AG10803 (cell line): Measurements from ENCODE around the gene SLC9A3.

ENCODE experiments used
- DNase-seq: peaks from one replicate; pipeline ENCODE4 v3.0.0; 2010; ENCODE audit warnings: low read depth
- H3K4me3 ChIP-seq: 2 replicates; pipeline ENCODE4 v1.5.1; 2011; ENCODE audit warnings: mild to moderate bottlenecking, low read length, control low read depth
- TF ChIP-seq, protein P1 (sequence below): conservative IDR thresholded peaks from 2 replicates; pipeline ENCODE4 v1.5.1; 2011; ENCODE audit warnings: mild to moderate bottlenecking, low read length, control low read depth, inconsistent platforms

SLC9A3 gene

DNA sequence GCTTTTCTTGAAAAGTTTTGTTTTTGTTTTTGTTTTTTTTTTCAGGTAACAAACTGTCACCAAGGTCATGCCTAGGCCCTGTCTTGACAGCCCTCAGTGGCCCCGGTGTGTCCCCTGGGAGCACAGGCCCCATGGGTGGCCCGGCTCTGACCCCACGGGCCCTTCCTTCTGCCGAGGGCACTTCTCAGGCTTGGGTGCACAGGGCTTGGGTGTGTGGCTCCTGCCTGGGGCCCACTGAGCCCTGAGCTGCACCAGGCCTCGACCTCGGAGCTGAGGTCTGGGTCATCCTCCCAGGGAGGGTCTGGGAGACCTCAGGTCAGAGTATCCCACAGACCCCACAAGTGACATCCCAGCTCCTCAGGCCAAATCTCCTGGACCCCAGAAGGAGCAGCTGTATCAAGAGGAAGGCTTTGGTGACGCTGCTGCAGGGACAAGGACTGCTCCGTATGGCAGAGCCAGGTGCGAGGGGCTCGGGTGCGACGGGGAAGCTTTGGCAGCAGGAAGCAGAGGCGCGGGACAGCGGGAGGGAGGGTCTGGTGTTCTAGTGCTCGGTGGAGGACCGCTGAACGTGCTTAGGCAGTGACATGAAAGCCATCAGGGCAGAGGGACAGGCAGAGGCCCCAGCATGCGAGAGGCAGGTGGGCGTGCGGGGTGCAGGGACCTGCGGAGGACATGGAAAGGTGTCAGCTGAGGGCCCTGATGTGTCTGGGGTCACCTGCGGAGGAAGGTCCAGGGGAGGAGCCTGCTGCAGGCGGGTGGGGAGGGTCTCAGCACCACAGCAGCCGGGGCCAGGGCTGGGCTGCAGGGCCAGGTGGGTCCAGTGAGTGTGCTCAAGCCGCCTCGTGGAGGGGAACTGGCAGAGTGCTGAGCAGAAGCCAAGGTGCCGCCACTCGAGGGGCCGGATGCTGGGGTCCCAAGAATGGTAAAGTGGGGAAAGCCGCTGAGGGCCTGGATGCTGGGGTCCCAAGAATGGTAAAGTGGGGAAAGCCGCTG lies 18.4 kb upstream of the SLC9A3 start:
- TF ChIP-seq, protein P1, sequence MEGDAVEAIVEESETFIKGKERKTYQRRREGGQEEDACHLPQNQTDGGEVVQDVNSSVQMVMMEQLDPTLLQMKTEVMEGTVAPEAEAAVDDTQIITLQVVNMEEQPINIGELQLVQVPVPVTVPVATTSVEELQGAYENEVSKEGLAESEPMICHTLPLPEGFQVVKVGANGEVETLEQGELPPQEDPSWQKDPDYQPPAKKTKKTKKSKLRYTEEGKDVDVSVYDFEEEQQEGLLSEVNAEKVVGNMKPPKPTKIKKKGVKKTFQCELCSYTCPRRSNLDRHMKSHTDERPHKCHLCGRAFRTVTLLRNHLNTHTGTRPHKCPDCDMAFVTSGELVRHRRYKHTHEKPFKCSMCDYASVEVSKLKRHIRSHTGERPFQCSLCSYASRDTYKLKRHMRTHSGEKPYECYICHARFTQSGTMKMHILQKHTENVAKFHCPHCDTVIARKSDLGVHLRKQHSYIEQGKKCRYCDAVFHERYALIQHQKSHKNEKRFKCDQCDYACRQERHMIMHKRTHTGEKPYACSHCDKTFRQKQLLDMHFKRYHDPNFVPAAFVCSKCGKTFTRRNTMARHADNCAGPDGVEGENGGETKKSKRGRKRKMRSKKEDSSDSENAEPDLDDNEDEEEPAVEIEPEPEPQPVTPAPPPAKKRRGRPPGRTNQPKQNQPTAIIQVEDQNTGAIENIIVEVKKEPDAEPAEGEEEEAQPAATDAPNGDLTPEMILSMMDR: no peak
- DNase-seq: no peak
- no peak overlapping the region for H3K4me3 ChIP-seq

DNA sequence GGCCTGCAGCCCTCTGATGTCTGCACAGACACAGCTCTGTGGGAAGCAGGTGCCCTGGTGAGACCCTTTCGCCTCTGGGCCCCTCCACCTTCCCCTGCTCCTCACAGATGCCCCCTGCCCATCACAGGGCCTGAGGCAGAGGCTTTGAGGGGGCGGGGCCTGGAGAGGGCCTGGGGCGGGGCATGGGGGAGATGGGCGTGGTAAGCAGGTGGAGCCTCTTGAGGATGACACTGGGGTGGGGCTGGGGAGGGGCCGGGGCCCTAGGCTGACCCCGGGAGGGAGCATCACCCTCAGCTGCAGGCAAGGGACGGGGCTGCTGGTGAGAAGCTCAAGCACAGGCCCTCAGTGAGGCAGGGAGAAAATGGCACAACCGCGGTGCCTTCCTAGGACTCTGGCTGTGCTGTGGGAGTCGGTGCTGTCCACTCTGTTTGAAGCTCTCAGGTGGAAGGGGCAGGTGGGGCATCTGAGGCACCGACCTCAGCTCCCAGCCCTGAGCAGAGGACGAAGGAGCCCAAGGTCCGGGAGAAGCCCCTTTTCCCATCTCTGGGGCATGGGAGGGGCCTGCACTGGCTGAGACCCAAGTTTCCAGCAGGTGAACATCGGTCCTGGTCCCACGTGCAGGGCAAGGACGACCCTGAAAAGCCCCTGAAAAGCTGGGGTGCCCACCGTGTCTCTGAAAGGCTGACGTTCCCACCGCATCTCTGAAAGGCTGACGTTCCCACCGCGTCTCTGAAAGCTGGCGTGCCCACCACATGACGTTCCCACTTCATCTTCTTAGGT lies 17.5 kb upstream of the SLC9A3 start:
- H3K4me3 ChIP-seq: no peak overlapping the region
- no peak for DNase-seq
- TF ChIP-seq, protein P1: no peak

DNA sequence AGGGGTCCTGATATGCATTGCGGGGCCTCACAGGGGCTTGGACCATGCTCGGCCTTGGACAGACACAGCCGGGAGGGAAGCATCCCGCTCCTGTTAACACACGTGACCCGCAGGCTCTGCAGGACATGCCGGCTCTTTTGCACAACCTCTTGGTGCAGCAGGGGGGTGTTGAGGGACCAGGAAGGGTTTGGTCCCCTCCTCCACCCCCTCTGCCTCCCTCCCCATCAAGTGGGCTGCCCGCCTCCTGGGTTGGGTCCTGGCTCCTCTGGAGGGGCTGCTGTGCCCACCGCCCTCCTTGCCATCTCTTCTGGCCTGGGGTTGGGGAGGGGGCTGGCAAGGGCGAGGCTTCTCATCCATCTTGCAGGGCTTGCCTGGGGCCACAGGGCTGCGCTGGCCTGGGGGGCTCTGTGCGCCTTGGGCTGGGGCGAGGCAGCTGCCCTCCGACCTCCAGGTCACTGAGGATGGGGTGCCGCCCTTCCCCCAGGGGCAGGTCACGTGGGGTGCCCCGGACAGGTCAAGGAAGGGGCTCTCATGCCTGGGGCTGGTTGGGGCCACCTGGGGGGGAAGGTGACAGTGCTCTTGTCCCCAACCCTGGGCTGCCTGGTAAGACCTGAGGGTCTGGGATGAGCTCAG lies 16.8 kb upstream of the SLC9A3 start:
- TF ChIP-seq, protein P1: no peak
- H3K4me3 ChIP-seq: no peak overlapping the region
- no peak for DNase-seq

DNA sequence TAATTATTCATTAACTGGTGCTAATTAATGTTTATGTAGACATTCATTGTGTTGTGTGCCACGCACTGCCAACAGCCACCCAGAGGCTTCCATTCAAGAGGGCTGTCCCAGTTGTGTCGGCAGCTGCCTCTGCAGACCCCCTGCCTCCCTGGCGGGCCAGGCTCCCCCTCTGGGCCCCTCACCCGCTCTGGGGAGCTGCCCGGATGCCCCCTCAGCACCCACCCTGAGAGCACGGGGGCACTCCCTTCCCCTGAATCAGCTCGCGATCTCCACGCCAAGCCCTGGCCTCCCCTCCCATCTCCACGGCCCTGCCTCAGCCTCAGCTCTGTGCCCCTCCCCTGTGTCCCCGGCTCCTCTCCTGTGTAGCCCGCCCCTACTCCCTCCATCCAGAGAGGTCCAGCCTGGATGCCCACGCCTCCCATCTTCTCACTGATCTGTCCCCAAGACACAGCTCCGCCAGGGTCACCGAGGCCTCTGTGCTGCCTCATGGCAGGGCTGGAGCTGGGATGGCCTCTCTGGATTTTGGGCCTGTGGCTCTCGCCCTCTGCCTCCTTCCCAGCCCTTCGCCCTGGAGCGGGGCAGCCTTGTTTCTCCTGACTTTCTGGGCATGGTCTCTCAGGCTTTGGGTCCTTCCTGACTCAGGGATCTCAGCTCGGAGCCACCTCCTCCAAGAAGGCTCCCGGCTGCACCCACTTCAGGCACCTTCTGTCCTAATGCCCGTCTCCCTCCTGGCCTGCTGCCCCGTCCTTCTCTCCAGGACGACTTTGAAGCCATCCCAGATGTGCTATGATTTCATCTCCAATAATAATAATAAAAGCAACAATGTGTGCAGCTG lies 16.0 kb upstream of the SLC9A3 start:
- no peak overlapping the region for H3K4me3 ChIP-seq
- TF ChIP-seq, protein P1: no peak
- no peak for DNase-seq

DNA sequence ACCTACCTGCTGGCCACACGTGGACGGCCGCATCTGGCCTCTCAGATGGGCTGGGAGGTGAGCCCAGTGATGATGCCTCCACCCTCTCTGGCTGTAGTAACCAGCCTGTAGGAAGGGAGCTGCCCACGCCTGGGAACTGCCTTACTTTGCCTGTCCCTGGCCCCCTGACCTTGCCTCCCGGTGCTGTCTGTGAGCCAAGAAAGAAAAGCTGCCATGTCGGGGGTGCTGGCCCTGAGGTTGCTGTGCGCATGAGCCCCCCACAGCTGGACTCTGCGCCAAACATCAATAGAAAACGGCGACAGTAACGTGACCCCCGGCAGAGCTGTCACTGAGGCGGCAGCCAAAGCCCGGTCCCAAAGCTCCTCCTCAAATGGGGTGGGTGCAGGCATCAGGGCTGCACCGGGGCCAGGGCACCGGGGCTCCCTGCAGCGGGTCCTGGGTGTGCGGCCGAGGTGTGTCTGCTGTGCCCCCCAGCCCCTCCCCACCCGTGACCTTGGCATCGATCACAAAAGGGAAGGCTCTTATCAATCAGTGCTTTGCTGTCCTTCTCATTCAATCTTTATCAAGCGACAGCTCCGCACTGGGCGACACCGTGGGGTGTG lies 15.3 kb upstream of the SLC9A3 start:
- no peak overlapping the region for H3K4me3 ChIP-seq
- TF ChIP-seq, protein P1: no peak
- DNase-seq: no peak
